NCI-H460 (cell line): Measurements from ENCODE around the gene NTN5. TPM values are rescaled to one million over a fixed set of nuclear protein-coding genes. Genes with fewer than 3 reads are reported as not detected.
"Not testable (repeated sequence)": the region's sequence is repeated elsewhere in the genome, so short reads cannot be mapped to it uniquely, and the experiment has no call there.

Source experiments
- DNase-seq: peaks from one replicate; pipeline ENCODE4 v3.0.0-alpha.2; 2016; ENCODE audit warnings: low read depth; ENCODE audit errors: extremely low read depth
- total RNA-seq: library from RNA; depleted of rRNA; stranded (reverse); fragments of >200 nt; shearing (Covaris generic); gene quantifications from 2 replicates; pipeline ENCODE4 v1.2.3, GENCODE V29; 2014

NTN5 gene
- total RNA-seq, 1 experiment from 2014 or later = not detected

GRCh38 chr19:48670699-48671445, 1.9 kb downstream of the NTN5 start:
- no peak for DNase-seq

DNA sequence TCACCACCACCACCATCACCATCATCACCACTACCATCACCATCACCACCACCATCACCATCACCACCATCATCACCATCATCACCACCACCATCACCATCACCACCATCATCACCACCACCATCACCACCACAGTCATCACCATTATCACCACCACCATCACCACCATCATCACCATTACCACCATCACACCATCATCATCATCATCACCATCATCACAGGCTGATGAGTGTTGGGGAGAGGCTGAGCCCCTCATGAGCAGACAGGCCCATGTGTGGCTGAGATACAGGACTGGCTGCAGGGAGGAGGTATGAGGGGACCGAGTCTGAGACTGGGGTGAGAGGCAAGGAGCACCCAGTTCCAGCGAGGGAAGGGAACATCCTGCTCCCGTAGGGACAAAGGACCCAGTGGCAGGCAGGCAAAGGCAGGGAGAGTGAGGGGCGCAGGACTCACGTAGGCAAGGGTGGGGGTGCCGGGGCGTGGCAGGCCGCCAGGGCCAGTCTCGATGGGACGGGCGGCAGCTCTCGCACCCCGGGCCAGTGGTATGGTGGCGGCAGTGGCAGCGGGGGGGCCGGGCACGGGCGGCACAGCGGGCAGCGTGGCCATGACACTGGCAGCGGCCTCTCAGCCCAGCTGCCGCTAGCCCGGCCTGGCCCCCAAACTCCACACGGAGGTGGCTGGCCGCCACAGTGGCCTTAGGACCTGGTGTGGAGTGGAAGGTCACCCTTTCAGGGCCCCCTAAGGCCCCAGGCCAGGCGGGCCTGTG, 2.7 kb downstream of the NTN5 start:
- no peak for DNase-seq

GRCh38 chr19:48668761-48669160, 4.1 kb downstream of the NTN5 start:
- DNase-seq = no peak

GRCh38 chr19:48668332-48668731, 4.5 kb downstream of the NTN5 start:
- DNase-seq = no peak

- DNase-seq = no peak
Measured at GRCh38 chr19:48665786-48666185, 7.0 kb downstream of the NTN5 start.

DNA sequence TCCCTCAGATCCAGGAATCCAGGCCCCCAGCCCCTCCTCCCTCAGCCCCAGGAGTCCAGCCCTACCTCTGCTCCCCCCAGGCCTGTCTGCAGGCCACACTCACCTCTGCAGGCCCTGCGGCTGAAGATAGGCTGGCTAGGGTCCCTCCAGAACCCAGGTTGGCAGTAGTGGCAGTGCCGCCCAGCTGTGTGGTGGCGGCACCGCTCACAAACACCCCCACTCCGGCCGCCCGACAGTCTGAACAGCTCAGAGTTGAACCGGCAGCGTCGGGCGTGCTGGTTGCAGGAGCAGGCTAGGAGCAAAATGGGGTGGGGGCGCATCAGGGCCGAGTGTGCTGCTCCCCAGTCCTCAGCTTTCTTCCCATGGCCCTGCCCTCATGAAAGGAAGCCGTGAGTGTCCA, 8.3 kb downstream of the NTN5 start:
- DNase-seq = no peak

DNA sequence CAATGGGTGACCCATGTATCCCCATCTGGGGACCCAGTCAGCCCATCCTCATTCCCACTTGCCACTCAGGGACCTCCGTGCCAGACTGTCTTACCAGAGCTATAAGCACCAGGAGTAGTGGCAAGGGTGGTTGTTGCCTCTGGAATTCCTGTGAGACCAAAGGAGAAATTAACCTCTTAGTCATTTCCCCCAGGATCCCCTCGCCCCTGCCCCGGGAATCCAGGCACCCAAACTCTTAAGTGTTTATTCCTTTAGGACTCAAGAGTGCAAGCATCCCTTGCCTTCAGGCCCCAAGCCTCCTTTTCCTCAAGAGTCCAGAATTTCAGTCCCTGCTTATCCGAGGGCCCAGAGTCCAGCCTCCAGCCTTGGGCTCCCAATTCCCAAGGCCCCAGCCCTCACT, 9.2 kb downstream of the NTN5 start:
- no peak for DNase-seq

DNA sequence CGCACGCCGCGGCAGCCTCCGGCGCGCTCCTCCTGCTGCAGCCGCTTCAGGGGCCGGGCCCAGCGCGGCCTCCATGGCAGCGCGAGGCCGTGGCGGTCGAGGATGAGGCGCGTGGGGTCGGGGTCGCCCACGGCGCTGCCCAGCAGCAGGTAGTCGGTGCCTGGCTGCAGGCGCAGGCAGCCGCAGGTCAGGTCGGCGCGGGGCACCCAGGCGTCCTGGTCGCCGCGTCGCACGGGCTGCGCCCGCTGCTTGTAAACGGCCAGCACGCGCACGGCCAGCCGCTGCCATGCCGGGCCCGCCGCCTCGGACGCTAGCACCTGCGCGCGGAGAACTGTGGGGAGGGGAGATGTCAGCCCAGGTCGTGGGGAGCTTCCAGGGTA, 11.1 kb downstream of the NTN5 start:
- no peak for DNase-seq

DNA sequence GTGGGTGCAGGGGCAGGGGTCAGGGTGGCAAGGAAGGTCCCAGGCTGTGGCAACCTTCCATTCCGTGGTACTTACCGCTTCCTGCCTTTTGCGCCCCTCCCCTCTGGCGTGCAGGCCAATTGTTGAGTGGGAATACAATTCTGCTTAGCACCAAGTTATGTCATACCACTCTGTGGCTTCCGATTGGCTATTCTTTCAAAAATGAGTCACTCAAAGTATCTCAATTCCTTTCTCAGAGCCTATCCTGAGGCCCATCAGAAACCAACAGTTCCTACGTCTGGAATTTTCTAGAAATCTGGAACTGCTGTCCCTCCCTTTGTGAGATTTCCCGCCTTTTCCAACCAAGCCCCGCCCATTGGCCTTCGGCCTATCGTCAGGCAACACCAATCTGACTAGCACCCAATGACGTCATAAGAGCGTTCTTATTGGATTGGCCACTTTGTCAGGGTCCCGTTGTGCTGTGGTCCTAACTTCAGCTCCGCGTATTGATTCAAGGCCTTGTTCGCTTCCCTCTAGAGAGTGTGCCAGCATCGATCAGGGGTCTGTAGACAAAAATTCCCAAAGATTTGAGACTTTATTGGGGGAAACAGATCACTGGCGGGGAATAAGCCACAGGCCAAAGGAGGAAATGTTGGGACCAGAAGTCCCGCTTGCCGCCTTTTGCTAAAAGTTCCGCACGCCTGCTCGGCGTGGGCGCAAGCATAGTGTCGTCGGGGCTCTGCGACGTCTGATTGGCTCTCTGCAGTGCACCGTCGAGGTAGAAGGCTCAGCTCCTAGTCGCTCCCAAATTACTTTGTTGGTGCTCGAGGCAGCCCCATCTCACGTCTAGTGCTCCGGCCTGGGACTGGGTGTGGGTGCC, 11.7 kb downstream of the NTN5 start:
- DNase-seq = peak; percentile 87

GRCh38 chr19:48659768-48660167, 13.0 kb downstream of the NTN5 start:
- DNase-seq = no peak

- DNase-seq = no peak
Measured at GRCh38 chr19:48658483-48658882, 14.3 kb downstream of the NTN5 start.

DNA sequence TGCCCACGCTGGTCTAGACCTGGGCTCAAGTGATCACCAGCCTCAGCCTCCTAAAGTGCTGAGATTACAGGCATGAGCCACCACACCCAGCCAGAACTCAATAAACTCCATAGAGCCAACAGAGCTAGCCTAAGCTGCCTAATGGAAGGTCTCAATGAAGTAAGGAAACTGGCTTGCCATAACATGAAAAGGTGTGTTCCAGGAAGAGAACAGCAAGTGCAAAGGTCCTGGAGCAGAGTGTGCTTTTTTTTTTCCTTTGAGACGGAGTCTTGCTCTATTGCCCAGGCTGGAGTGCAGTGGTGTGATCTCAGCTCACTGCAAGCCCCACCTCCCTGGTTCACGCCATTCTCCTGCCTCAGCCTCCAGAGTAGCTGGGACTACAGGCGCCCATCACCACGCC, 15.0 kb downstream of the NTN5 start:
- not testable (repeated sequence) for DNase-seq

DNA sequence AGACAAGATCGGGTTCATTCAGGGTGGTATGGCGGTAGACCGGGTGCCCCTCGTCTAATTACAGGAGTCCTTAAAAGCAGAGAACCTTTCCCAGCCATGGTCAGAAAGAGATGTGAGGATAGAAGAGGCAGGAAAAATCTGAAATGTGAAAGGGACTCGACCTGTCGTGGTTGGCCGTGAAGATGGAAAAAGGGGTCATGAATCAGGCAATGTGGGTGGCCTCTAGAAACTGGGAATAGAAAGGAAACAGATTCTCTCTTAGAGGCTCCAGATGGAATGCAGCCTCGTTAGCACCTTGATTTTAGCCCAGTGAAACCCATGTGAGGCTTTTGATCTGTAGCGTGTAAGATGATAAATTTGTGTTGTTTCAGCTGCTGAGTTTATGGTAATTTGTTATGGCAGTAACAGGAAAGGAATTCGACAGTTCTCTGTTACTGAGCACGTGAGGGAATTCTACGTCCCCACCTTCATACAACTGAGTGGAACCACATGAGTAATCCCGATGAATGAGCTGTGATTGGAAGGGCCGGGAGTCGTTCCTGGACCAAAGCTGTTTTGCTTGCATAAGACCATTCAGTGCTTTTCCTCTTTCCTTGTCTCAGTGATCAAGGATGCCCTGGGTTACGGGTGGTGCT, 15.9 kb downstream of the NTN5 start:
- DNase-seq = no peak

- no peak for DNase-seq
Measured at GRCh38 chr19:48654299-48655059, 18.3 kb downstream of the NTN5 start.

DNA sequence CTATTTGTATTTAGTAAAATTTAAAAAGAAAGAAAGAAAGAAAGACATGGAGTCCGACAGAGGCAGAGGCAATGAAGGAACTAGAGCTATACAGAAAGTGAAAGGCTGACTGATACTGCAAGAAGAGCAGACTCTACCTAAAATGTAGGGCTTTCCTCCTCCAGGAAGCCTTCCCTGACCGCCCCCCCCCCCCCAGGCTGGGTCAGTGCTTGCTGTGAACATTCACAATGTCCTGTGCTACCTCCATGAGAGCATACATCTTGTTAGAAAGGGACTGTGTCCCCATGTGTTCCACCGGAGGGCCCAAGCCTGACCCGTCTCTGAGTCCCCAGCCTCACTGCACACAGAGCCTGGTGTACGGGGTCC, 21.2 kb downstream of the NTN5 start:
- DNase-seq = no peak

DNA sequence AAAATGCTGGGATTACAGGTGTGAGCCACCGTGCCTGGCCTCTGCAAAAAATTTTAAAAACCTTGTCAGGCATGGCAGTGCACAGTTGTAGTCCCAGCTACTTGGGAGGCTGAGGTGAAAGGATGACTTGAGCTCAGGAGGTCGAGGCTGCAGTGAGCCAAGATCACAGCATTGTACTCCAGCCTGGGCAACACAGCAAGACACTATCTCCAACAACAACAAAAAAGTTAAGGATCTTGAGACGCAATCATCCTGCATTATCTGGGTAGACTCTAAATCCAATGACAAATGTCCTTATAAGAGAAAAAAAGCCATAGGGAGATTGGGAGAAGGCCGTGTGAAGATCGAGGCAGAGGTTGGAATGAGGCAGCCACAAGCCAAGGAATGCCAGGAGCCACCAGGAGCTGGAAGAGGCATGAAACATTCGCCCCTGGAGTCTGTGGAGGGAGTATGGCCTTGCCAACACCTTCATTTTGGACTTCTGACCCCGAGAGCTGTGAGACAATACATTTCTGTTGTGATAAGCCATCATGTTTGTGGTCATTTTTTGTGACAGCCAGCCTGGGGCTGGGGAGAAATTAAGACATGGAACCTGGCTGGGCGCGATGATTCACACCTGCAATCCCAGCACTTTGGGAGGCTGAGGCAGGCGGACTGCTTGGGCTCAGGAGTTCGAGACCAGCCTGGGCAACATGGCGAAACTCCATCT, 21.7 kb downstream of the NTN5 start:
- no peak for DNase-seq

DNA sequence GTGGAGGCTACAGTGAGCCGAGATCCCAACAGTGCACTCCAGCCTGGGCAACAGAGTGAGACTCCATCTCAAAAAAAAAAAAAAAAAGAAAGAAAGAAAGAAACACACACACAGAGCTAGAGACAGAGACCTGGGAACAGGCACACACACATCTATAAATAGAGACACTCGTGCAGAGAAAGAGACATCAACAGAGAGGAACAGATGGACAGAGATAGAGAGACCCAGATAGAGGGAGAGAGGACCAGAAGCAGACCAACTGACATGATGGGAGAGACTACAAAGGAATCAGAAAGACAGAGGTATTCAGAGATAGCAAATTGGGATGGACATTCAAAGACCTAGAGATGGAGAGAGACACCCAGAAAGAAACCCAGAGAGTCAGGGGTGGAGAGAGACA, 24.7 kb downstream of the NTN5 start:
- DNase-seq = no peak

GRCh38 chr19:48646722-48647216, 26.0 kb downstream of the NTN5 start:
- no peak for DNase-seq

- peak; percentile 80 for DNase-seq
Measured at GRCh38 chr19:48646001-48646721, 26.7 kb downstream of the NTN5 start, which contains the start of gene CA11. Gene CA11, minus strand, starts transcription at chr19:48646187. Its CDS starts 555 bp downstream, at chr19:48645632.
